GM12874 (cell line): ENCODE data around the gene CEACAM18.

Source experiments
- CTCF ChIP-seq: IDR thresholded peaks from 2 replicates; pipeline ENCODE4 v1.5.1; 2011; ENCODE audit warnings: low read depth, mild to moderate bottlenecking, control low read depth, low read length, moderate library complexity; ENCODE audit not compliant: insufficient read depth

CEACAM18 gene

GRCh38 chr19:51478381-51479234 lies at the start of gene CEACAM18:
TSS of gene CEACAM18 (plus strand) at chr19:51478539.
- TF ChIP-seq CTCF: no peak

DNA sequence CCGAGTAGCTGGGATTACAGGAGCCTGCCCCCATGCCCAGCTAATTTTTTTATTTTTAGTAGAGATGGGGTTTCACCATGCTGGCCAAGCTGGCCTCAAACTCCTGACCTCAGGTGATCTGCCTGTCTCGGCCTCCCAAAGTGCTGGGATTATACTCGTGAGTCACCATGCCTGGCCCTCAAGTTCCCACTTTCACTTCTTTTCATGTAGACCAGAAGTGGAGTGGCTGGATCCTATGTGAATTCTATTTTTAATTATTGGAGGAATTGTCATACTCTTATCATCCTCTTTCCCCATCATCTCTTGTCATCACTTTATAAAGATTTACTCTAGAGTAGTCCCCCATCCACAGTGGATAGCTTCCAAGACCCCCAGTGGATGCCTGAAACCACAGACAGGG lies 48.1 kb upstream of the CEACAM18 start:
- no peak for TF ChIP-seq CTCF

- no peak for TF ChIP-seq CTCF
Observed at GRCh38 chr19:51431124-51431523, 47.2 kb upstream of the CEACAM18 start.

- no peak for TF ChIP-seq CTCF
Observed at GRCh38 chr19:51433043-51433442, 45.3 kb upstream of the CEACAM18 start.

- TF ChIP-seq CTCF: no peak
Observed at GRCh38 chr19:51434456-51434855, 43.9 kb upstream of the CEACAM18 start.

- peak; percentile 57 for TF ChIP-seq CTCF
Observed at GRCh38 chr19:51439021-51439465, 39.3 kb upstream of the CEACAM18 start.

- no peak for TF ChIP-seq CTCF
Observed at GRCh38 chr19:51440052-51440451, 38.3 kb upstream of the CEACAM18 start.
